Measurements from ENCODE around the gene NHLRC2. TPM values are rescaled to one million over a fixed set of nuclear protein-coding genes. Genes with fewer than 3 reads are reported as not detected.

Gene NHLRC2
- total RNA-seq, 1 donor from 2014 or later, result 30.1 TPM

- no peak for DNase-seq (ENCODE audit: low read depth)
- H3K4me3 ChIP-seq (ENCODE audit: low read depth, low read length), result no peak overlapping the region
- TF ChIP-seq CTCF (conservative IDR thresholded peaks at IDR 0.05; ENCODE audit: low read depth, low read length), result peak; percentile 19
Measured at GRCh38 chr10:113922787-113923570, 68.5 kb downstream of the NHLRC2 start.

- H3K4me3 ChIP-seq (ENCODE audit: low read depth, low read length), result no peak overlapping the region
- no peak for TF ChIP-seq CTCF (conservative IDR thresholded peaks at IDR 0.05; ENCODE audit: low read depth, low read length)
- DNase-seq (ENCODE audit: low read depth), result no peak
Measured at GRCh38 chr10:113924186-113924585, 69.7 kb downstream of the NHLRC2 start.

DNA sequence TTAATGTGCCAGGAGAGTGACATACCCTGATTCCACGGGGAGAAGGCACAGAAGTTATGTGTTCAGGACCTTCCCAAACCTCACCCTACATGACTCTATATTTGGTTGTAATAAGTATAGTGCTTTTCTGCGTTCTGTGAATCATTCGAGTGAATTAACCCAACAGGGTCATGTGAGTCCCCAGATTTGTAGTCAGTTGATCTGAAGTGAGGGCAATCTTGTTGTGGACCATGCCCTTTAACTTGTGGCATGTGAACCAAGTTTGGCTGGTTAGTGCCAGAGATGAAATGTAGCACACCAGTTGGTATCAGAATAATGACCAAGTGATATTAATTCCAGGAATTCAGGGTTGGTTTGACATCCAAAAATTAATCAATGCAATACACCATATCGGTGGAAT is 70.2 kb downstream of the NHLRC2 start:
- H3K4me3 ChIP-seq (ENCODE audit: low read depth, low read length), result no peak overlapping the region
- DNase-seq (ENCODE audit: low read depth), result no peak
- TF ChIP-seq CTCF (conservative IDR thresholded peaks at IDR 0.05; ENCODE audit: low read depth, low read length), result no peak

DNA sequence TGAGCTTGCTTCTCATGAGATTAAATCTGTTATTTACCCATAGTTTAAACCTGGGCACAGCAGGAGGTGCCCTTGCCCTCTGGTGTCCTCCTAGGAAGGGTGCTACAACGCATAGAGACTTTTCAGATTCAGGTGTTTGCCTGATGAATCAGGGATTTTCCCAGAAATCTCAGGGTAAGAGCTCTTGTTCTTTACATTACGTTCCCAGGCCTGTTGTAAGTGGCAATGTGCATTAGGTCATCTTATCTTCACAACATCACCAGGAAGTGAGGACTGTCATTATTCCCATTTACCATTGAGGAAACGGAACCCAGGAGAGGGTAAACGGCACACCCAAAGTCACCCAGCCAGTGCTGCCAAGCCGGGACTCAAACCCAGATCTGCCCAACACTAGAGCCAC is 73.0 kb downstream of the NHLRC2 start:
- H3K4me3 ChIP-seq (ENCODE audit: low read depth, low read length), result no peak overlapping the region
- no peak for TF ChIP-seq CTCF (conservative IDR thresholded peaks at IDR 0.05; ENCODE audit: low read depth, low read length)
- DNase-seq (ENCODE audit: low read depth), result no peak

- TF ChIP-seq CTCF (conservative IDR thresholded peaks at IDR 0.05; ENCODE audit: low read depth, low read length), result no peak
- DNase-seq (ENCODE audit: low read depth), result no peak
- H3K4me3 ChIP-seq (ENCODE audit: low read depth, low read length), result no peak overlapping the region
Measured at GRCh38 chr10:113928830-113929229, 74.4 kb downstream of the NHLRC2 start.

GRCh38 chr10:113929522-113929921 is 75.1 kb downstream of the NHLRC2 start:
- no peak for TF ChIP-seq CTCF (conservative IDR thresholded peaks at IDR 0.05; ENCODE audit: low read depth, low read length)
- no peak for DNase-seq (ENCODE audit: low read depth)
- H3K4me3 ChIP-seq (ENCODE audit: low read depth, low read length), result no peak overlapping the region

DNA sequence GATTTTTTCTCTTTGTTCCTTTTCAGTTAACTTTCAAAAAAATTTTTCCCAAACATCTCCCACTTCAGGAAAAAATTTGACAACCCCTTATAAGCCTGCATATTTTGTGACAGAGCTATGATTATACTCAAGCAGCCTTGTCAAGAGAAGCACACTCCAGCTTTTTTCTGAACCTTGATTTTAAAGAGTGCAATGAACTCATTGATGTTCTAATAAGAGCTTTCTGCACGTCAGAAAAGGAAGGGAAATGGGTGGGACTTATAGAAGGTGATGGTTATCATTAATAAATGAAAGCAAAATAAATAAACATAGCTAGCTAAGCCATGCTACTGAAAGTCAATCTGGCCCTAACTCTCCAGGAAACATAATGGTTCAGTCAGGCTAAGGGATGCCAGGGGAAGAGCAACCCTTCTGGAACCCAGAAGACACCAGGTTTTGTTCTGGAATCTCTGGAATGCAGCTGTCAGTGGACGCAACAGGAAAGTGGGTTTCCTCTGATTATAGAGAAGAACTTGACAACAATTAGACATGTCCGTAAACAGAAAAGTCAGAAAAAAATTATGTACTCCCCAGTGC is 76.1 kb downstream of the NHLRC2 start:
- no peak for TF ChIP-seq CTCF (conservative IDR thresholded peaks at IDR 0.05; ENCODE audit: low read depth, low read length)
- DNase-seq (ENCODE audit: low read depth), result no peak
- no peak overlapping the region for H3K4me3 ChIP-seq (ENCODE audit: low read depth, low read length)
